T-helper 2 cell treated with Interferon-gamma antibody and Interleukin-4, amounts not matched to agents 5 μg/mL and 100 μg/mL, for 36 hours (primary cell): ENCODE results near the gene GLIPR2.

ENCODE experiments used
- DNase-seq: peaks from one replicate; pipeline ENCODE4 v3.0.0; 2021; ENCODE audit warnings: low spot score
- H3K27ac Mint-ChIP-seq: one replicate; pipeline ENCODE4 v1.8.0; 2021; ENCODE audit warnings: mild to moderate bottlenecking, mixed read lengths
- H3K27me3 Mint-ChIP-seq: one replicate; pipeline ENCODE4 v1.8.0; 2021; ENCODE audit warnings: low read depth, mixed read lengths
- H3K36me3 Mint-ChIP-seq: one replicate; pipeline ENCODE4 v1.8.0; 2021; ENCODE audit warnings: low read depth, mixed read lengths
- H3K4me1 Mint-ChIP-seq: one replicate; pipeline ENCODE4 v1.8.0; 2021; ENCODE audit warnings: low read depth, mixed read lengths
- H3K4me3 Mint-ChIP-seq: one replicate; pipeline ENCODE4 v1.8.0; 2022; ENCODE audit warnings: mild to moderate bottlenecking, moderate library complexity, mixed read lengths
- H3K9me3 Mint-ChIP-seq: one replicate; pipeline ENCODE4 v1.8.0; 2021; ENCODE audit warnings: mixed read lengths

GLIPR2 gene

GRCh38 chr9:36193023-36193422, 56.5 kb downstream of the GLIPR2 start:
- DNase-seq, result no peak
- no peak overlapping the region for H3K27ac Mint-ChIP-seq

GRCh38 chr9:36194326-36195000, 57.9 kb downstream of the GLIPR2 start:
- DNase-seq, result no peak
- H3K27ac Mint-ChIP-seq, result peak overlapping the region; percentile 42
- no peaks in the 10 kb centered on the region for H3K9me3 Mint-ChIP-seq
- no peaks in the 10 kb centered on the region for H3K27me3 Mint-ChIP-seq
- peaks cover 42% of the 10 kb centered on the region for H3K4me1 Mint-ChIP-seq
- peak overlapping the region; percentile 47 for H3K4me3 Mint-ChIP-seq
- H3K36me3 Mint-ChIP-seq, result peaks cover 38% of the 10 kb centered on the region

More at GRCh38 chr9:36193023-36193422, 56.5 kb downstream of the GLIPR2 start:
- Mint-ChIP-seq H3K9me3 (no peaks in the 10 kb centered on the region), H3K27me3 (peaks cover 5% of the 10 kb centered on the region), H3K4me3 (peak overlapping the region; percentile 95), H3K4me1 (peaks cover 42% of the 10 kb centered on the region), H3K36me3 (peaks cover 35% of the 10 kb centered on the region)

GRCh38 chr9:36204906-36205547, 68.5 kb downstream of the GLIPR2 start:
- H3K27me3 Mint-ChIP-seq, result no peaks in the 10 kb centered on the region
- H3K36me3 Mint-ChIP-seq, result peaks cover 82% of the 10 kb centered on the region
- no peak for DNase-seq
- H3K4me1 Mint-ChIP-seq, result peaks cover 41% of the 10 kb centered on the region
- no peak overlapping the region for H3K4me3 Mint-ChIP-seq
- no peaks in the 10 kb centered on the region for H3K9me3 Mint-ChIP-seq
- H3K27ac Mint-ChIP-seq, result no peak overlapping the region

GRCh38 chr9:36207016-36207415, 70.5 kb downstream of the GLIPR2 start:
- no peak for DNase-seq
- no peak overlapping the region for H3K27ac Mint-ChIP-seq
- no peaks in the 10 kb centered on the region for H3K9me3 Mint-ChIP-seq
- H3K27me3 Mint-ChIP-seq, result no peaks in the 10 kb centered on the region
- H3K4me3 Mint-ChIP-seq, result no peak overlapping the region
- H3K4me1 Mint-ChIP-seq, result peaks cover 45% of the 10 kb centered on the region
- H3K36me3 Mint-ChIP-seq, result peaks cover 79% of the 10 kb centered on the region

- H3K27ac Mint-ChIP-seq, result peak overlapping the region; percentile 71
- peak; percentile 37 for DNase-seq
- H3K27me3 Mint-ChIP-seq, result no peaks in the 10 kb centered on the region
- H3K36me3 Mint-ChIP-seq, result peaks cover 78% of the 10 kb centered on the region
- peak overlapping the region; percentile 53 for H3K4me3 Mint-ChIP-seq
- H3K9me3 Mint-ChIP-seq, result no peaks in the 10 kb centered on the region
- H3K4me1 Mint-ChIP-seq, result peaks cover 45% of the 10 kb centered on the region
Observed at GRCh38 chr9:36207546-36208012, 71.0 kb downstream of the GLIPR2 start.

GRCh38 chr9:36208521-36209253, 72.2 kb downstream of the GLIPR2 start:
- Mint-ChIP-seq H3K27me3 (no peaks in the 10 kb centered on the region), H3K9me3 (no peaks in the 10 kb centered on the region), H3K4me1 (peaks cover 46% of the 10 kb centered on the region), H3K36me3 (peaks cover 77% of the 10 kb centered on the region), H3K27ac (peak overlapping the region; percentile 8), H3K4me3 (no peak overlapping the region)
- DNase-seq, result no peak

GRCh38 chr9:36210722-36211121, 74.2 kb downstream of the GLIPR2 start:
- Mint-ChIP-seq H3K36me3 (peaks cover 72% of the 10 kb centered on the region), H3K4me1 (peaks cover 48% of the 10 kb centered on the region), H3K27me3 (no peaks in the 10 kb centered on the region)

GRCh38 chr9:36211510-36211909, 75.0 kb downstream of the GLIPR2 start:
- no peak overlapping the region for H3K4me3 Mint-ChIP-seq
- H3K4me1 Mint-ChIP-seq, result peaks cover 47% of the 10 kb centered on the region
- H3K9me3 Mint-ChIP-seq, result no peaks in the 10 kb centered on the region
- H3K36me3 Mint-ChIP-seq, result peaks cover 68% of the 10 kb centered on the region
- no peaks in the 10 kb centered on the region for H3K27me3 Mint-ChIP-seq
- DNase-seq, result no peak
- H3K27ac Mint-ChIP-seq, result no peak overlapping the region

More at GRCh38 chr9:36210722-36211121, 74.2 kb downstream of the GLIPR2 start:
- H3K27ac Mint-ChIP-seq, result no peak overlapping the region
- H3K4me3 Mint-ChIP-seq, result no peak overlapping the region
- no peaks in the 10 kb centered on the region for H3K9me3 Mint-ChIP-seq
- DNase-seq, result no peak

- H3K36me3 Mint-ChIP-seq, result peaks cover 63% of the 10 kb centered on the region
- no peaks in the 10 kb centered on the region for H3K27me3 Mint-ChIP-seq
- H3K4me3 Mint-ChIP-seq, result no peak overlapping the region
- H3K27ac Mint-ChIP-seq, result peak overlapping the region; percentile 22
- DNase-seq, result no peak
- H3K4me1 Mint-ChIP-seq, result peaks cover 42% of the 10 kb centered on the region
- no peaks in the 10 kb centered on the region for H3K9me3 Mint-ChIP-seq
Observed at GRCh38 chr9:36213387-36213786, 76.9 kb downstream of the GLIPR2 start.
